Putamen (tissue), 1 donor: ENCODE results near the gene EPHA6.
"Not testable (repeated sequence)": the region's sequence is repeated elsewhere in the genome, so short reads cannot be mapped to it uniquely, and the experiment has no call there.

Source experiments
- DNase-seq: peaks from one replicate; pipeline ENCODE4 v3.0.0-alpha.2; 2016; ENCODE audit warnings: low spot score

The EPHA6 gene

GRCh38 chr3:97181704-97182103, 367.3 kb downstream of the EPHA6 start:
- DNase-seq: no peak

- no peak for DNase-seq
Observed at GRCh38 chr3:97187771-97188170, 373.4 kb downstream of the EPHA6 start.

GRCh38 chr3:97189835-97190234, 375.4 kb downstream of the EPHA6 start:
- DNase-seq: no peak

- no peak for DNase-seq
Observed at GRCh38 chr3:97197083-97197482, 382.7 kb downstream of the EPHA6 start.

- DNase-seq: no peak
Observed at GRCh38 chr3:97197830-97198229, 383.4 kb downstream of the EPHA6 start.

GRCh38 chr3:97200387-97200786, 386.0 kb downstream of the EPHA6 start:
- no peak for DNase-seq

- no peak for DNase-seq
Observed at GRCh38 chr3:97201814-97202213, 387.4 kb downstream of the EPHA6 start.

- no peak for DNase-seq
Observed at GRCh38 chr3:97228966-97229365, 414.6 kb downstream of the EPHA6 start.

- no peak for DNase-seq
Observed at GRCh38 chr3:97230486-97230885, 416.1 kb downstream of the EPHA6 start.

GRCh38 chr3:97232393-97233034, 418.1 kb downstream of the EPHA6 start:
- DNase-seq: no peak

GRCh38 chr3:97235179-97235578, 420.8 kb downstream of the EPHA6 start:
- no peak for DNase-seq

- no peak for DNase-seq
Observed at GRCh38 chr3:97235611-97236315, 421.4 kb downstream of the EPHA6 start.

GRCh38 chr3:97241417-97241816, 427.0 kb downstream of the EPHA6 start:
- DNase-seq: no peak

- no peak for DNase-seq
Observed at GRCh38 chr3:97245201-97245910, 431.0 kb downstream of the EPHA6 start.

GRCh38 chr3:97256060-97256459, 441.7 kb downstream of the EPHA6 start:
- DNase-seq: no peak

GRCh38 chr3:97257942-97258697, 443.7 kb downstream of the EPHA6 start:
- DNase-seq: no peak

GRCh38 chr3:97259263-97259662, 444.9 kb downstream of the EPHA6 start:
- no peak for DNase-seq

GRCh38 chr3:97264180-97264579, 449.8 kb downstream of the EPHA6 start:
- DNase-seq: no peak

GRCh38 chr3:97265237-97266005, 451.0 kb downstream of the EPHA6 start:
- DNase-seq: no peak

GRCh38 chr3:97269202-97269601, 454.8 kb downstream of the EPHA6 start:
- no peak for DNase-seq

- DNase-seq: not testable (repeated sequence)
Observed at GRCh38 chr3:97276879-97277550, 462.6 kb downstream of the EPHA6 start.
